ENCODE results near the gene POT1.

DNA sequence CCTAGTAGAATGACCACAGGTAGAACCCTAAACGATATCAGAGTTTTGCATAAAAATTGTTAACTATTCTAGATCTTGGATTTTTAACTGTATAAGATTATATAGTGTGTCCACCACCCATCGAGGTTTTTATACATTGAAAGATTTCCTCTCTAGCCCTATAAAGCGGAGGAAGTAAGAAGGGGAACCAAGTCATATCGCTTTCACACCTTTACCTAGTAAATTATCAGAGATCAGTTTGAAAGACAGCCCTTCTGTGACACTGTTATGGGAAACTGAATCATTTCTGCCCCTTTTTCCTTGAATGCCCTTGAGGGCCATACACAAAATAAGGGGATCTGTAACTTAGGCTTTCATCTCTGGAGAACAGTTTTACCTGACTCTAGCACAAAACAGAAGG, 155.7 kb downstream of the POT1 start:
- no peak for TF ChIP-seq SUZ12 (IDR thresholded peaks at IDR 0.05)
- TF ChIP-seq FOXA1 (IDR thresholded peaks at IDR 0.05) = no peak
- TF ChIP-seq FOXK2 (IDR thresholded peaks at IDR 0.05) = no peak
- no peak for TF ChIP-seq NFRKB (IDR thresholded peaks at IDR 0.05)
- TF ChIP-seq, protein P1, sequence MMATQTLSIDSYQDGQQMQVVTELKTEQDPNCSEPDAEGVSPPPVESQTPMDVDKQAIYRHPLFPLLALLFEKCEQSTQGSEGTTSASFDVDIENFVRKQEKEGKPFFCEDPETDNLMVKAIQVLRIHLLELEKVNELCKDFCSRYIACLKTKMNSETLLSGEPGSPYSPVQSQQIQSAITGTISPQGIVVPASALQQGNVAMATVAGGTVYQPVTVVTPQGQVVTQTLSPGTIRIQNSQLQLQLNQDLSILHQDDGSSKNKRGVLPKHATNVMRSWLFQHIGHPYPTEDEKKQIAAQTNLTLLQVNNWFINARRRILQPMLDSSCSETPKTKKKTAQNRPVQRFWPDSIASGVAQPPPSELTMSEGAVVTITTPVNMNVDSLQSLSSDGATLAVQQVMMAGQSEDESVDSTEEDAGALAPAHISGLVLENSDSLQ (IDR thresholded peaks at IDR 0.05) = no peak

Data from HEK293T (cell line).